GM12878 (cell line): ENCODE results near the gene KIN.

ENCODE experiments used
- BACH1 ChIP-seq: fragments of 450-650 bp; IDR thresholded peaks from 2 replicates; pipeline ENCODE4 v1.6.1; 2017; ENCODE audit warnings: mild to moderate bottlenecking, borderline replicate concordance
- CTCF ChIP-seq, 3 experiments: IDR thresholded peaks in 2 of 3; conservative IDR thresholded peaks in 1 of 3; 2 replicates each; pipeline ENCODE4 v1.5.1; 2011; ENCODE audit warnings: low read depth in 3 of 3, low read length in 3 of 3, mild to moderate bottlenecking in 3 of 3, control low read depth in 2 of 3, moderate library complexity in 2 of 3, inconsistent platforms in 1 of 3, mixed read lengths in 1 of 3; ENCODE audit not compliant: control insufficient read depth in 2 of 3, insufficient read depth in 1 of 3; ENCODE audit errors: extremely low read depth in 1 of 3
- EZH2 ChIP-seq: IDR thresholded peaks from 2 replicates; pipeline ENCODE4 v1.6.1; 2012; ENCODE audit warnings: low read depth, mild to moderate bottlenecking, control low read depth, inconsistent platforms, low read length, borderline replicate concordance; ENCODE audit not compliant: control insufficient read depth
- FOS ChIP-seq: IDR thresholded peaks from 3 replicates; pipeline ENCODE4 v1.6.1; 2011; ENCODE audit warnings: borderline replicate concordance; ENCODE audit not compliant: insufficient read length; ENCODE audit errors: extremely low read depth
- MAX ChIP-seq: IDR thresholded peaks from 2 replicates; pipeline ENCODE4 v1.6.1; 2012; ENCODE audit warnings: low read depth, low read length, improper control_type of control experiment
- MXI1 ChIP-seq: fragments of 150-350 bp; IDR thresholded peaks from 2 replicates; pipeline ENCODE4 v1.6.1; 2011; ENCODE audit warnings: low read depth, mild to moderate bottlenecking, inconsistent platforms, low read length, improper control_type of control experiment
- POLR2AphosphoS5 ChIP-seq: IDR thresholded peaks from 2 replicates; pipeline ENCODE4 v1.6.1; 2011; ENCODE audit warnings: mild to moderate bottlenecking, low read length, inconsistent platforms
- YY1 ChIP-seq: IDR thresholded peaks from 2 replicates; pipeline ENCODE4 v1.6.1; 2011; ENCODE audit warnings: low read depth, mild to moderate bottlenecking, low read length

- TF ChIP-seq EZH2, result no peak
- TF ChIP-seq BACH1, result no peak
- TF ChIP-seq CTCF (IDR thresholded peaks at IDR 0.05 in 2 of 3, conservative IDR thresholded peaks at IDR 0.05 in 1 of 3; ENCODE audit: control insufficient read depth in 2 of 3, extremely low read depth in 1 of 3, insufficient read depth in 1 of 3, low read depth in 3 of 3, low read length in 3 of 3), result no peak
- TF ChIP-seq FOS, result no peak
- no peak for TF ChIP-seq YY1
- no peak for TF ChIP-seq MXI1
- TF ChIP-seq MAX, result no peak
- TF ChIP-seq POLR2AphosphoS5, result no peak
Observed at GRCh38 chr10:7824251-7824650, 36.5 kb upstream of the KIN start.
